Astrocyte of the cerebellum (primary cell): ENCODE data around the gene DCTN4.

Experiments
- DNase-seq: peaks from one replicate; pipeline ENCODE4 v3.0.0-alpha.2; 2011; ENCODE audit warnings: low read depth
- H3K4me3 ChIP-seq: 2 replicates; pipeline ENCODE4 v1.5.1; 2011; ENCODE audit warnings: mild to moderate bottlenecking, low read depth, low read length, moderate library complexity
- in situ Hi-C: cut with HindIII; loops from 2 replicates; pipeline ENCODE4 v1.10.0; 2017; ENCODE audit warnings: low sequenced_read_pairs
- TF ChIP-seq, protein P1 (sequence below): IDR thresholded peaks from 2 replicates; pipeline ENCODE4 v1.5.1; 2012; ENCODE audit warnings: low read length, low read depth, moderate library complexity, mild to moderate bottlenecking; ENCODE audit errors: missing control alignments

DCTN4 gene

DNA sequence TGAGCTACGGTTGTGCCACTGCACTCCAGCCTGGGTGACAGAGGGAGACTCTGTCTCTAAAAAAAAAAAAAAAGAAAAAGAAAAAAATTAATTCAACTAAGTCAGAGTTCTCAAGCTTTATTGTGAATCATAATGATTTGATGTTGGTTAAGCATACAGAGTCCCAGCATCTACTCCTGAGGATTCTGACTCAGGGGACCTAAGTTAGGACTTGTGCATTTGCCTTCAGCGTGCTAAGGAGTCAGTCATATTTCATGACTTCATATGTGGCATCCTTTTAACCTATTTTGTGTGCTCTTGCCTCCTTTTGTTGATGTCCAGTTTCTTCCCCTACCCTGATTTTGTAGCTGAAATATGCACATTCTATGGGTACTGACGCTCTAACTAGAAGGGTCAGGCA lies 94.9 kb downstream of the DCTN4 start:
- H3K4me3 ChIP-seq: no peak overlapping the region
- DNase-seq: no peak
- TF ChIP-seq, protein P1, sequence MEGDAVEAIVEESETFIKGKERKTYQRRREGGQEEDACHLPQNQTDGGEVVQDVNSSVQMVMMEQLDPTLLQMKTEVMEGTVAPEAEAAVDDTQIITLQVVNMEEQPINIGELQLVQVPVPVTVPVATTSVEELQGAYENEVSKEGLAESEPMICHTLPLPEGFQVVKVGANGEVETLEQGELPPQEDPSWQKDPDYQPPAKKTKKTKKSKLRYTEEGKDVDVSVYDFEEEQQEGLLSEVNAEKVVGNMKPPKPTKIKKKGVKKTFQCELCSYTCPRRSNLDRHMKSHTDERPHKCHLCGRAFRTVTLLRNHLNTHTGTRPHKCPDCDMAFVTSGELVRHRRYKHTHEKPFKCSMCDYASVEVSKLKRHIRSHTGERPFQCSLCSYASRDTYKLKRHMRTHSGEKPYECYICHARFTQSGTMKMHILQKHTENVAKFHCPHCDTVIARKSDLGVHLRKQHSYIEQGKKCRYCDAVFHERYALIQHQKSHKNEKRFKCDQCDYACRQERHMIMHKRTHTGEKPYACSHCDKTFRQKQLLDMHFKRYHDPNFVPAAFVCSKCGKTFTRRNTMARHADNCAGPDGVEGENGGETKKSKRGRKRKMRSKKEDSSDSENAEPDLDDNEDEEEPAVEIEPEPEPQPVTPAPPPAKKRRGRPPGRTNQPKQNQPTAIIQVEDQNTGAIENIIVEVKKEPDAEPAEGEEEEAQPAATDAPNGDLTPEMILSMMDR: no peak
- in situ Hi-C loops: loop anchor here (25.0 kb wide), 1 partner anchor 202 kb away; no protein-coding TSS in a partner anchor

DNA sequence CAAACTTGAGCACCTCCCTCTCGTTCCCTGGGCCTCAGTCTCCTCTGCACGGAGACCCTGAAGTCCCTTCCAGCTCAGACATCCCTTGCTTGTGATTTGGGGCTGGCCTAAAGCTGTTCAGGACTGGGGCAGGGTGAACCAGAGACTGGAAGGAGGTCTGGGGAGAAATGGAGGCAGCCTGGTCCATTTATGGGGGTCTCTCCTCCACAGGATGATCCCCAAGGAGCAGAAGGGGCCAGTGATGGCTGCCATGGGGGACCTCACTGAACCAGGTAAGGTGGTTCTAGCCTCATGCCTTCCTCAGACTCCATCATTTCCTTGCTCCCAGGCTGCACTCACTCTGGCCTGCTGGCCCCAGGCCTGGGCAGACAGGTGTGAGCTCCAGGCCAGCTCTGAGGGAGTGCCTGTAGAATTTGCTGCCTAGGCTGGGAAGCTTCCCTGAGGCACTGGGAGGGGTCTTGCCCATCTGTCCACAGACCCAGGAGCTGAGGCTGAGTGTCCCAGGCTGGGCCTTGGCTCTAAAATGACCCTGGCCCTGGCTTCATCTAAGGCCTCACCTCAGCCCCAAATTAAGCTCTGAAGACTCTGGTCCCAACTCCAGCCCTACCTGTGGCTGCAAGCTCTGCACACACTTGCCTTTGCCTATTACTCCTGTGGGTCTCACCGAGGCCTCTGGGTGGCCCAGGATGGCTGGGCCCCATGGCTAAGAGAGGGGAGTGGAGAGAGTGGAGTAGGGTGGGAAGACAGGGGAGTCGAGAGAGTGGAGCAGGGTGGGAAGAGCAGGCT lies 95.9 kb downstream of the DCTN4 start:
- in situ Hi-C loops: loop anchor here (25.0 kb wide), 1 partner anchor 201 kb away; no protein-coding TSS in a partner anchor
- TF ChIP-seq, protein P1: no peak

DNA sequence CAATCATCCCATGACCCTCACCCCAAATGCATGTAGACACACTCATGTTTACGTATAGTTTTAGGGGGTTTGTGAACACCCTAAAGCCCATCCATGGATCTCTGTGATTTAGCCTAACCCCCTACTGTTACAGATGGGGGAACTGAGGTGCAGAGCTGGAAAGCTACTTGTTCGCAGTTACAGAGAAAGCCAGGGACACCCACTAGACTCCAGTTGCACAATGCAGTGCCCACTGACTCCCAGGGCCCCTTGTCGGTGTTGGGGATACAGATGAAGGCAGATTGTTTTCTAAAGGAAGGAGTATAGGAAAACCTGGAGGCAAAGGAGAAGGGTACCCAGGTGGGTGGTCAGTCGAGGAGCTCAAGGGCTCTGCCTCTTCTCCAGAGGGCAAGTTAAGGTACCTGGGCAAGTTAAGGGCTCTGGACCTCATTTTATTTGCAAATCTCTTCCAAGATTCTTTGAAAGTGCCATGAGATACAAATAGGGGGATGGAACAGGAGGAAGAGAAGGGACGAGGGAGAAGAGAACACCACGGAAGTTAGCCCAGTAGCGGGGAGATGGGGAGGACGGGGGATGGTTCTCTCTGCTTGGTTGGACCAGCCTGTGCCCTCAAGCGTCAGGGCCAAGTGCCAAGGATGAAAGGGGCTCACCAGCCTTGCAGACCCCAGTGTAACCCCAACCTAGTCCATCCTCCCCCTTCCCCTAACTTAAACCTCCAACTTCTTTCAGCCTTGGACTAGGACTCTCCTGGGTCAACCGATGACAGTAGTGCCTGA lies 96.8 kb downstream of the DCTN4 start:
- no peak overlapping the region for H3K4me3 ChIP-seq
- DNase-seq: no peak
- in situ Hi-C loops: loop anchor here (25.0 kb wide), 1 partner anchor 200 kb away; no protein-coding TSS in a partner anchor
- TF ChIP-seq, protein P1: no peak

More for the DNA sequence above, 95.9 kb downstream of the DCTN4 start:
- DNase-seq: no peak
- H3K4me3 ChIP-seq: no peak overlapping the region

DNA sequence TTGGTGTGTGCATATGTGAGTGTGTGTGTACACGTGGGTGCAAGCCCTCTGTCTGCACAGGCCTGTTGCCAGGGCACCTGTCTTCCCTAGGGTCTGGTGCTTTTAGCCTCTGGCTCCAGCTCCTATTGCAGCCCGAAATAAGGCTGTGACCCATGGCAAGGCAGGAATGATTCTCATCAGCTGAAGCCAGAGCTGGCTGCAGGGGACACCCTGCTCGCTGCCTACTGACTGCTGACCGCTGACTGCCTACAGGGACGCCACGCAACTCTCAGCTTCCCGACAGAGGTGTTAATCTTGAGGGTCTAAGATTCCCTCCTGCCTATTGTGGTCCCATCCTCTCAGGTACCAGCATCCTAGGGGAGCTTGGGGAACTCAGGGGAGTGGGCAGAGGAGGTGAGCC lies 97.7 kb downstream of the DCTN4 start, which contains the start of gene MYOZ3:
TSS of gene MYOZ3 (plus strand) at position 166 of the 400 bp plus-strand sequence. CDS start 1,691 bp downstream, outside the sequence.
- H3K4me3 ChIP-seq: no peak within 1 kb of the TSS
- no peak for DNase-seq
- in situ Hi-C loops: loop anchor here (25.0 kb wide), 1 partner anchor 199 kb away; no protein-coding TSS in a partner anchor
- TF ChIP-seq, protein P1: no peak

DNA sequence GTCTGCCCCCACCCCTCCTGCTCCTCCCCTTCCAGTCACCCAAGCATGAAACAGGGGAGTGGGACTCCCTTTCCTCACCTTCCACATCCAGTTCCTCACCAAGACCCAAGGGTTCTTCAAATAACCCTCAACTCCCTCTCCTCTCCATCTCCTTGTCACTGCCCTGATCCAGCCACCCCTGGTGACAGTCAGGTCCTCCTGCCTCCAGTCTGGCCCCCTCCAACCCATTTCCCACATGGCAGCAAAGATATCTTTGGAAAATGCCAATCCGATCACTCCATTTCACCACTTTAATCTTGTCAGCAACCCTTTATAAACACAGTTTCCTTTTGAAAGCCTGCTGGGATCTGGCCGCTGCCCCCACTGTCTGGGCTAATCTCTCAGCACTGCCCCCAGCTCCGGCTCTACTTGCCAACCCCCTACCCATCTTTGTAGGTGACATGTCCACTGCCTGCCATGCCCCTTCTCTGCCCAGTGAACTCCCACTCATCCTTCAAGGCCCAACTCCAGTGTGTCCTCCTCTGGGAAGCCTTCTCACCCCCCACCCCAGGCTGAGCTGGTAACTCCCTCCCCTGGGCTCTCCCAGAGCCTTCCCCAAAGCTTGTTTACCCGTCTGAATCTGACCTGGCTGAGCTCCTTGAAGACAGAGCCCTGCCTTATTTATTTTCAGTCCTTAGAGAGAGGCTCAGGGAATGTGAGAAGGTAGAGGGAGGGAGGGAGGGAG lies 98.5 kb downstream of the DCTN4 start:
- TF ChIP-seq, protein P1: no peak
- no peak overlapping the region for H3K4me3 ChIP-seq
- DNase-seq: no peak
- in situ Hi-C loops: loop anchor here (25.0 kb wide), 1 partner anchor 198 kb away; no protein-coding TSS in a partner anchor
